HT1080 (cell line): Measurements from ENCODE around the gene WDR89. TPM values are rescaled to one million over a fixed set of nuclear protein-coding genes. Genes with fewer than 3 reads are reported as not detected.
"Not testable (repeated sequence)": the region's sequence is repeated elsewhere in the genome, so short reads cannot be mapped to it uniquely, and the experiment has no call there.

Experiments
- DNase-seq: peaks from one replicate; pipeline ENCODE4 v3.0.0-alpha.2; 2015; ENCODE audit warnings: low read depth
- small RNA-seq: library from RNA; depleted of rRNA; stranded (forward); fragments of <200 nt; gene quantifications from one replicate; pipeline ENCODE3, GENCODE V24; 2014
- total RNA-seq: library from RNA; depleted of rRNA; stranded (reverse); fragments of >200 nt; shearing (Covaris generic); gene quantifications from 2 replicates; pipeline ENCODE4 v1.2.3, GENCODE V29; 2014; rRNA removed

The WDR89 gene
- total RNA-seq, 1 experiment from 2014 or later: 13.8 TPM

DNA sequence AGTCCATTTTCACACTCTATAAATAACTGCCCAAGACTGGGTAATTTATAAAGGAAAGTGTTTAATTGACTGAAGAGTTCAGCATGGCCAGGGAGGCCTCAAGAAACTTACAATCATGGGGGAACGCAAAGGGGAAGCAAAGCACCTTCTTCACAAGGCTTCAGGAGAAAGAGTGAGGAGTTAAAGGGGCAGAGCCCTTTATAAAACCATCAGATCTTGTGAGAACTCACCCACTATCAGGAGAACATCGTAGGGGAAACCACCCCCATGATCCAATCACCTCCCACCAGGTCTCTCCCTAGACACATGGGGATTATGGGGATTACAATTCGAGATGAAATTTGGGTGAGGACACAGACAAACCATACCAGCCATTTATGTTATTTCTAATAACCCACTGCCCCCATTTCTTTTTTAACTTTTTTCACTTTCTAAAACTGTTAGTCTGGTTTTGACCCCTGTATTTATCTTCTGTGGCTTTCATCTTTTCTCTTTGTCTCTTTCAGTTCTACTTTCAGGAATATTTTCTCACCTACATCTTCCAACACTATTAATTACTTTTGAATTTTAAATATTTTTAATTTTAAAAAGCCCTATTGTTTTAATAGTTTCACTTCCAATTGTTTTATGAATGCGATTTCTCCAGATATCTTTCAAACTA lies 44.5 kb downstream of the WDR89 start:
- no peak for DNase-seq

DNA sequence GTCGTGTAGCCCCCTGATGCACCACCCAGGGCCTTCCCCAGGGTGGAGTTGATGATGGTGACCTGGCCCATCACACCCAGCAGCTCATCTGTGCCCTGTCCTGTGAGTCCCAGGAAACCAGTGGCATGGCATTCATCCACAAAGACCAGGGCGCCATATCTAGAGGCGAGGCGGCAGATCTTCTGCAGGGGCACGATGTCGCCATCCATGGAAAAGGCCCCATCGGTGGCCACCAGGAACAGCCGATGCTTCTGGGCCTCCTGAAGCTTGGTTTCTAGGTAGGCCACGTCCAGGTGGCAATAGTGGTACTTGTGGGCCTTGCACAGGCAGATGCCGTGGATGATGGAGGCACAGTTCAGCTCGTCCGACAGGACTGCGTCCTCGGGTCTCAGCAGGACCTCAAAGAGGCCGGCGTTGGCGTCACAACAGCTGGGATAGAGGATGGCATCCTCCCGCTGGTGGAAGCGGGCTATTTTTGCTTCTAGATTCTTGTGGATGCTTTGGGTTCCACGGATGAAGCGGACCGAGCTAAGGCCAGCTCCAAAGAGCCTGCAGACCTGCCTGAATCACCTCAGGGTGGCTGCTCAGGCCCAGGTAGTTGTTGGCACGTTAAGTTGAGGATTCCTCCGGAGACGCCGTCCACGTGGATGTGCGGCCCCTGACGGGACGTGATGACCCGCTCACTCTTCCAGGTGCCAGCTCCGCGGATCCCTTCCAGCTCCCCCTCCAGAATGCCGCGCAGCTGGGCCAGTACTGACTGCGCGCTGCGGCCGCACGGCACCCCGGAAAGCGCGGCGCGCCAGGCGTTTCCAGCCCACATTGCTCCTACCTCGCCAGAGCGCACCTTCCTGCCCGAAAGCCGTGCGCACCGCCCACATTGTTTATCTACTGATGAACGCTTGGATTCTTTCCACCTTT lies 47.0 kb downstream of the WDR89 start:
- DNase-seq: no peak

GRCh38 chr14:63583046-63583445 lies 58.6 kb downstream of the WDR89 start:
- DNase-seq: not testable (repeated sequence)

DNA sequence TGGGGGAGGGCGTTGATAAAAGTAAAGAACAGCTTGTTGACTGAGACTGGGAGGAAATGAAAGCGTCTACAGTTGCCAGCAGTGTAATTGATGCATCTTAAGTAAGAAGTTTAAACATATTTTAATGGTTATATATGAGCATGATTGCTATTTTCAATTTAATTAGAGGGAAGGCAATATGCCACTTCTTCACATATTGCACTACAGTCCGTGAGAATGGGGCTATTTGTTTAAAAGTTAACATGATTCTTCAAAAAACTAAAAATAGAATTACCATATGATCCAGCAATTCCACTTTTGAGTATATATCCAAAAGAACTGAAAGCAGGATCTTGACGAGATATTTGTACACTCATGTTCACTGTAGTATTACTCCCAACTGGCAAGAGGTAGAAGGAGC lies 60.2 kb downstream of the WDR89 start:
- DNase-seq: no peak

DNA sequence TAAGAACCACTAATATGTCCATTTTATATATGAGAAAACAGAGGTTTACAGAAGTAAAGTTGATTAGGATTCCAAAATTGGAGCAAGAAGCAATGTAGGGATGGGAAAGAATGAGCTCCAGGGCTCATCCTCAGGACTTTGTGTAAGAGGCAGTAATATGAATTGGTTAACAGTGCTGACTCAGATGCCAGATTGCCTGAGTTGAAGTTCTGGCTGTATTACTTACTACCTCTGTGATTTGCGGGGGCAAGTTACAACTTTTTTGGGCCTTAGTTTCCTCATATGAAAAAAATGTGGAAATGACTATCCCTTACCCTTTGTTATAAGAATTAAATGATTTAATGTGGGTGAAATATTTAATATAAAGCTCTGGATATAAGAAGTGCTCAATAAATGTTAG lies 63.4 kb downstream of the WDR89 start:
- DNase-seq: no peak

DNA sequence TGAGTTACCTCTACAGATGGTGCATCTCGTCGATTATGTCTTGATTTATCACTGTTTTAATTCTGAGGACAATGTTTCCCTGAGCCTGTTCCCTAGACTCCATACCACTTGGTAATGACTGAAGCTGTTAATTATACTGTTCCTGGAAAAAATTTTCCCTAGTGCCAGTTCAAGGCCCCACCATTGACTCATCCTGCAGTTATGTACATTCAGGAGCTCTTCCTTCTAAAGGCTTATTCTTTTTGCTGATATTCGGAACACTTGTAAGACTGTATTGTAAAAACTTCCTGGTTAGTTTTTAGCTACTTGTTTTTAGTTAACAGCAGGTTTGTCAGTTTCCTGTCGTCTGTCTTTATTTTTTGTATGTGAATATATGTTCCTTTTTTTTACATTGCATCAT lies 68.1 kb downstream of the WDR89 start:
- peak; percentile 54 for DNase-seq

DNA sequence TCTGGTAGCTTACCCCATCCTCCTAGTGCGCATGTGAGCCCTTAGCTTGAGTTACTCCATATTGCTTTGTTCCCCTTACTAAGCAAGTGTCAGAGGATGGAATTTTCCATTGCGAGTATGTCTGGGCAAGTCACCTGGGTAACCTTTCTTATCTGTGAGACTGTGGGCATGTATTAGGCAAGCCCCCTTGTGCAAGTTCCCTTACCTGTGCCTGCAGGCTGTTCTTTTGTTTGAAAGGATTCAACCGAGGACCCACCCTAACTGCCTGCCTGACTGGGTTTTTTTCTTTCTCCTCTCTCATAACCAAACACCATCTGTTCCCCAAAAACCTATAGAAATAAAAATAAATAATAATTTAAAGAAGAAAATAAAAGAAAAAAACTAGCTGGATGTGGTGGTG lies 76.2 kb downstream of the WDR89 start:
- DNase-seq: no peak

DNA sequence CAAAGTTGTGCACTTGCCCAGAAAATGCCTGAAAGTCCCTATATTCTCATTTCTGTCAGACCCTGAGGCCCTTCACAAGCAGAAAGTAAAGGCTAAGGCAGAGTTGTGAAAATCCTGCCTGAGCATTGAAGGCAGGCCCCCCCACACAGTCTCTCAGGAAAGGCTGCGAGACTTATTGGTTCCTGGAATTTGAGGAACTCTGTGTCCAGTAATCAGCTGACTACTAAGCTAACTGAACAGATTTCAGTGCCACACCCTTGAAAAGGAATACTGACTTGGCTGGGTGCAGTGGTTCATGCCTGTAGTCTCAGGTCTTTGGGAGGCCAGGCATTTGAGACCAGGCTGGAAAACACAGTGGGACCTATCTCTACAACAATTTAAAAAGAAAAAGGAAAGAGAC lies 77.4 kb downstream of the WDR89 start:
- DNase-seq: no peak

DNA sequence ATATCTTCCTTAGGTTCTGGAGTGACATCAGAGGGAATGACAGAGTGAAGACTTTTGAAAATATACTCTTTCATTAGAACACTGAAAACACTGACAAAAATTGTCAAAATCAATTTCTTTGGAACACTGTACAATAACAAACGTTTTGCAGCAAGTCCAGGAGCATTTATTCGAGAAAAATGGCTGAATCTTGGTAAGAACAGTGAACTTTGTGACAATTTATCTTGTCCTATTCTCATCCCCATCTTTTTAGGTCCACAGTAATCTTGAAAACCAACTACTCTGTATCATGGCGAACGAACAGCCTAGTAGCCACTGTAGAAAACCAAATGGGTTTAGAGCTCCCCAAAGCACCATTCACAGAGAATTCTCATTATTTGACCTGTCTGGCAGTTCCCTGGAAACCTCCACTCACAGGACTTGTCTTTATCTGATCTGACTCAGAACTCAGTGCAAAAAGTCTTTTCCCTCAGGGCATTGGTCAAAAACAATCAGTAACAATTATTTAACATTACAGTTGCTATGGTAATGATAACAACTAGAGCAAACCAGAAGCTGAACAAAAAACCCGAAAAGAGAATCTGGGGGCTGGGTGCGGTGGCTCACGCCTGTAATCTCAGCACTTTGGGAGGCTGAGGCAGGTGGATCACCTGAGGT lies 78.2 kb downstream of the WDR89 start:
- peak; percentile 14 for DNase-seq

DNA sequence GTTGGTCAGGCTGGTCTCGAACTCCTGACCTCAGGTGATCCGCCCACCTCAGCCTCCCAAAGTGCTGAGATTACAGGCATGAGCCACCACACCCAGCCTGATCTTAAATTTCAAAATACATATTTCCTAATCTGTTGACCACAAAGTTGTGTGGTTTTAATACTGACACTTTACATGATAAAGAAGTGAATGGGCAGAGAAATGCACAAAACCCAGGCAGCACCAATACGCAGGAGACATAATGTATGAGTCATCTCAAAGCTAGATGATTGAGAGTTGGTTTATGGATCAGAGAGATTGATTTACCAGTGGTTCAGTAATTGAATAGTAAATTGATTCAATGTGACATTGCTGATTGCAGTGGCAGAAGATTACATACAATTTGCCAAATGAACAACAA lies 79.3 kb downstream of the WDR89 start:
- DNase-seq: no peak

DNA sequence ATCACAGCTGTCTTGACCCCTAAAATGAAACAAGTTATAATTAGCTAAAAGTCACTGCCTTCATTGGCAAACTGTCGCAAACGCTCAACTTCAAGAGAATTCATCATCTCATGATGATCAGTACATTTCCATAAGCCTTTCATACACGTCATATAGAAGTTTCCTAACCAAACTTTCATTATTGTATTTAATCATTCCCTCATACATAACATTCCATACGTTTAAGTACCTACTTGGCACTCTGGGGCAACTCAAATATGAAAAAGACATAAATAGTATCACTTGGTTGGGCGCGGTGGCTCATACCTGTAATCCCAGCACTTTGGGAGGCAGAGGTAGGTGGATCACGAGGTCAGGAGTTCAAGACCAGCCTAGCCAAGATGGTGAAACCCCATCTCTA lies 86.1 kb downstream of the WDR89 start:
- DNase-seq: no peak

GRCh38 chr14:63551332-63551731 lies 90.3 kb downstream of the WDR89 start:
- DNase-seq: peak; percentile 56

- DNase-seq: no peak
These were observed 93.8 kb downstream of the WDR89 start for GRCh38 chr14:63547798-63548335.

Small RNA genes within 50 kb of the gene (small RNA-seq; reads per million reads assigned to genes)
- gene RF00012 (0.98 reads per million, percentile 73 among the genes with 10 or more reads in this experiment), gene RF00019 (not detected), gene RNU6-1162P (not detected), gene RNU6-597P (not detected)

Other genes starting within 250 kb of the WDR89 start
- 11.9 and 14.4 TPM in 2 replicates for gene PPP2R5E, start 98.5 kb downstream of the WDR89 start, total RNA-seq
- 17.5 and 21.8 TPM in 2 replicates for gene SGPP1, start 86.2 kb upstream of the WDR89 start, total RNA-seq
- gene SYNE2, start 211.1 kb upstream of the WDR89 start, total RNA-seq: 6.9 and 9.8 TPM in 2 replicates